GM12892 (cell line): ENCODE measurements around the gene SWAP70.

Experiments used
- POLR2A ChIP-seq: IDR thresholded peaks from 2 replicates; pipeline ENCODE4 v1.6.1; 2011; ENCODE audit warnings: low read depth, low read length, control low read depth
- POLR2AphosphoS5 ChIP-seq: IDR thresholded peaks from 2 replicates; pipeline ENCODE4 v1.6.1; 2011; ENCODE audit warnings: low read depth, low read length, control low read depth
- TAF1 ChIP-seq: IDR thresholded peaks from 2 replicates; pipeline ENCODE4 v1.6.1; 2011; ENCODE audit warnings: low read depth, mild to moderate bottlenecking, control low read depth, low read length, borderline replicate concordance

- no peak for TF ChIP-seq POLR2AphosphoS5
- TF ChIP-seq POLR2A: no peak
- no peak for TF ChIP-seq TAF1
These were observed 16.2 kb downstream of the SWAP70 start for GRCh38 chr11:9680028-9680427.
